HCT116 (cell line): ENCODE data around the gene METTL22. TPM values are rescaled to one million over a fixed set of nuclear protein-coding genes. Genes with fewer than 3 reads are reported as not detected.

Experiments
- ATAC-seq: fragments of 200-7000 bp; cut with Tn5 transposase; 2 replicates; pipeline ENCODE4 v1.9.1; 2020; ENCODE audit warnings: mild to moderate bottlenecking, moderate library complexity
- BruUV-seq: library from RNA; stranded (reverse); fragments of 400-500 nt; replicated peaks from 2 replicates; lab custom pipeline; 2021; lab: Mats Ljungman, UMichigan
- CTCF ChIA-PET: fragments of 300-600 bp; sonication (Branson Sonifier 250); formaldehyde crosslinking; loops from one replicate; lab custom pipeline; 2021; ENCODE audit warnings: antibody characterized with exemption; lab: Charles Lee
- POLR2A ChIA-PET: fragments of 300-600, 350-600 bp; sonication (Branson Sonifier 250); formaldehyde crosslinking; loops from one replicate; lab custom pipeline; 2021; ENCODE audit warnings: antibody characterized with exemption; lab: Charles Lee
- RAD21 ChIA-PET, 2 experiments: fragments of 300-600 bp; sonication (Branson Sonifier 250); formaldehyde crosslinking; loops; one replicate each; lab custom pipeline; 2023; ENCODE audit warnings: low total read pairs in 2 of 2; ENCODE audit not compliant: uncharacterized antibody in 2 of 2, unreplicated experiment in 2 of 2, low non-redundant PET in 1 of 2; lab: Charles Lee
- DNase-seq: peaks from one replicate; pipeline ENCODE4 v3.0.0-alpha.2; 2010; ENCODE audit warnings: low read depth, low spot score
- H2AFZ ChIP-seq: fragments of 200-600 bp; shearing (Covaris generic), sonication (generic); 2 replicates; pipeline ENCODE4 v1.6.1; 2017; ENCODE audit warnings: low read depth, mixed run types, mixed read lengths, antibody characterized with exemption, low read length; ENCODE audit not compliant: poor library complexity, severe bottlenecking
- H3K27ac ChIP-seq: 2 replicates; pipeline ENCODE4 v1.5.1; 2012; ENCODE audit warnings: low read depth, low read length
- H3K27me3 ChIP-seq: fragments of 200-600 bp; sonication (generic); 2 replicates; pipeline ENCODE4 v1.6.1; 2016; ENCODE audit warnings: mixed run types, low read length, mixed read lengths; ENCODE audit not compliant: insufficient read depth
- H3K36me3 ChIP-seq, 2 experiments: fragments of 200-500 bp in 1 of 2; fragments of 200-600 bp in 1 of 2; sonication (Bioruptor generic) in 1 of 2; sonication (generic) in 1 of 2; 2 replicates each; pipeline versions ENCODE4 v1.5.1 to v1.6.1; 2014 to 2016; ENCODE audit warnings: low read length in 2 of 2, inconsistent platforms in 1 of 2, mixed read lengths in 1 of 2, mixed run types in 1 of 2; ENCODE audit not compliant: insufficient read depth in 2 of 2, control insufficient read depth in 1 of 2
- H3K4me1 ChIP-seq, 2 experiments: fragments of 200-600 bp in 1 of 2; sonication (generic) in 1 of 2; 2 replicates each; pipeline versions ENCODE4 v1.5.1 to v1.6.1; 2012 to 2017; ENCODE audit warnings: low read length in 2 of 2, inconsistent platforms in 1 of 2, mild to moderate bottlenecking in 1 of 2, mixed read lengths in 1 of 2, mixed run types in 1 of 2, moderate library complexity in 1 of 2; ENCODE audit not compliant: insufficient read depth in 2 of 2, control insufficient read depth in 1 of 2
- H3K4me2 ChIP-seq: fragments of 200-600 bp; sonication (generic); 2 replicates; pipeline ENCODE4 v1.6.1; 2017; ENCODE audit warnings: mixed run types, low read length, mixed read lengths
- H3K4me3 ChIP-seq, 2 experiments: fragments of 200-600 bp in 1 of 2; sonication (generic) in 1 of 2; replicated peaks in 1 of 2; 2 replicates each; pipeline ENCODE4 v1.5.1; 2011 to 2016; ENCODE audit warnings: low read length in 2 of 2, control low read depth in 1 of 2, low read depth in 1 of 2, mild to moderate bottlenecking in 1 of 2, mixed read lengths in 1 of 2, mixed run types in 1 of 2
- H3K79me2 ChIP-seq: fragments of 200-600 bp; sonication (generic); 2 replicates; pipeline ENCODE4 v1.6.1; 2017; ENCODE audit warnings: mild to moderate bottlenecking, mixed run types, low read length, moderate library complexity, mixed read lengths; ENCODE audit not compliant: insufficient read depth
- H3K9ac ChIP-seq: fragments of 200-600 bp; sonication (generic); 2 replicates; pipeline ENCODE4 v1.6.1; 2016; ENCODE audit warnings: low read length, mixed read lengths
- H3K9me2 ChIP-seq: fragments of 200-600 bp; sonication (generic), shearing (Covaris generic); 2 replicates; pipeline ENCODE4 v1.6.1; 2017; ENCODE audit warnings: mixed run types, mild to moderate bottlenecking, moderate library complexity; ENCODE audit not compliant: insufficient read depth
- H3K9me3 ChIP-seq, 2 experiments: fragments of 200-500 bp in 1 of 2; fragments of 200-600 bp in 1 of 2; sonication (Bioruptor generic) in 1 of 2; sonication (generic) in 1 of 2; 2 replicates each; pipeline ENCODE4 v1.6.1; 2014 to 2017; ENCODE audit warnings: low read length in 2 of 2, mixed read lengths in 2 of 2, inconsistent platforms in 1 of 2, low read depth in 1 of 2, mild to moderate bottlenecking in 1 of 2, mixed run types in 1 of 2, moderate library complexity in 1 of 2; ENCODE audit not compliant: control insufficient read depth in 1 of 2, insufficient read depth in 1 of 2
- H4K20me1 ChIP-seq: fragments of 200-600 bp; sonication (generic), shearing (Covaris generic); 2 replicates; pipeline ENCODE4 v1.6.1; 2017; ENCODE audit warnings: mixed run types, mild to moderate bottlenecking, moderate library complexity; ENCODE audit not compliant: insufficient read depth
- CBX3 ChIP-seq: IDR thresholded peaks from 2 replicates; pipeline ENCODE4 v1.6.1; 2012; ENCODE audit warnings: low read depth
- ELF1 ChIP-seq: IDR thresholded peaks from 2 replicates; pipeline ENCODE4 v1.6.1; 2012; ENCODE audit warnings: low read depth, borderline replicate concordance
- EZH2 ChIP-seq: fragments of 200-600 bp; sonication (generic); IDR thresholded peaks from 2 replicates; pipeline ENCODE4 v1.6.1; 2017; ENCODE audit warnings: antibody characterized with exemption, mixed run types
- FOSL1 ChIP-seq: IDR thresholded peaks from 2 replicates; pipeline ENCODE4 v1.6.1; 2012; ENCODE audit warnings: low read depth
- JUND ChIP-seq: IDR thresholded peaks from 2 replicates; pipeline ENCODE4 v1.6.1; 2012
- MAX ChIP-seq: IDR thresholded peaks from 2 replicates; pipeline ENCODE4 v1.6.1; 2012
- POLR2AphosphoS5 ChIP-seq: IDR thresholded peaks from 2 replicates; pipeline ENCODE4 v1.6.1; 2011; ENCODE audit warnings: mild to moderate bottlenecking, low read depth, low read length, moderate library complexity
- SIN3A ChIP-seq: IDR thresholded peaks from 2 replicates; pipeline ENCODE4 v1.6.1; 2012; ENCODE audit warnings: low read depth
- SP1 ChIP-seq: IDR thresholded peaks from 2 replicates; pipeline ENCODE4 v1.6.1; 2012; ENCODE audit warnings: low read depth
- SRF ChIP-seq: IDR thresholded peaks from 2 replicates; pipeline ENCODE4 v1.6.1; 2012; ENCODE audit warnings: low read depth
- TCF7L2 ChIP-seq: IDR thresholded peaks from 2 replicates; pipeline ENCODE4 v1.7.0; 2011; ENCODE audit warnings: borderline replicate concordance, inconsistent platforms; ENCODE audit not compliant: insufficient read depth, insufficient read length; ENCODE audit errors: extremely low read depth
- YY1 ChIP-seq: IDR thresholded peaks from 2 replicates; pipeline ENCODE4 v1.6.1; 2011; ENCODE audit warnings: low read length, low read depth, moderate library complexity, mild to moderate bottlenecking; ENCODE audit not compliant: insufficient replicate concordance; ENCODE audit errors: extremely low read depth
- ZFX ChIP-seq: fragments of 450-650 bp; IDR thresholded peaks from 2 replicates; pipeline ENCODE4 v1.6.1; 2017
- intact Hi-C: fragments of 100-400 bp; cut with micrococcal nuclease; formaldehyde crosslinking; loops from 2 replicates; pipeline ENCODE4 v1.10.0; 2022
- total RNA-seq: library from RNA; stranded (reverse); gene quantifications from one replicate; pipeline ENCODE4 v1.2.1, GENCODE V29; 2021; ENCODE audit not compliant: unreplicated experiment

Gene METTL22
- total RNA-seq, 1 experiment from 2014 or later = 33.3 TPM

- Histone ChIP-seq H3K36me3 (no peaks in the 10 kb centered on the region), H2AFZ (no peak overlapping the region), H4K20me1 (no peaks in the 10 kb centered on the region), H3K27ac (no peak overlapping the region), H3K9me3 (no peaks in the 10 kb centered on the region; a peak in 1 of 4 replicates), H3K9me2 (no peaks in the 10 kb centered on the region), H3K4me3 (no peak overlapping the region), H3K4me2 (no peak overlapping the region), H3K27me3 (no peaks in the 10 kb centered on the region), H3K9ac (no peak overlapping the region), H3K79me2 (no peaks in the 10 kb centered on the region), H3K4me1 (peaks cover 8 to 37% of the 10 kb centered on the region in 2 experiments; a peak in 3 of 4 replicates)
- ATAC-seq (no peak), DNase-seq (no peak)
- intact Hi-C loops = no loop called here
- TF ChIP-seq TCF7L2 = no peak
- TF ChIP-seq SIN3A = no peak
- no peak for TF ChIP-seq FOSL1
- no peak for TF ChIP-seq YY1
- no peak for TF ChIP-seq SP1
- TF ChIP-seq ZFX = no peak
- TF ChIP-seq MAX = no peak
- no peak for TF ChIP-seq ELF1
- no peak for TF ChIP-seq EZH2
- no peak for TF ChIP-seq POLR2AphosphoS5
- TF ChIP-seq JUND = no peak
- no peak for TF ChIP-seq CBX3
- no peak for TF ChIP-seq SRF
- POLR2A ChIA-PET = no interaction called here
- BruUV-seq = no TSS peak
- RAD21 ChIA-PET = no interaction called here
- CTCF ChIA-PET = no interaction called here
Measured at GRCh38 chr16:8679151-8679550, 57.7 kb downstream of the METTL22 start.
